ENCODE measurements around the gene DDAH2.
"Not testable (repeated sequence)": the region's sequence is repeated elsewhere in the genome, so short reads cannot be mapped to it uniquely, and the experiment has no call there.

Gene DDAH2

GRCh38 chr6:31711233-31711632, 17.9 kb downstream of the DDAH2 start:
- no peak for DNase-seq

DNA sequence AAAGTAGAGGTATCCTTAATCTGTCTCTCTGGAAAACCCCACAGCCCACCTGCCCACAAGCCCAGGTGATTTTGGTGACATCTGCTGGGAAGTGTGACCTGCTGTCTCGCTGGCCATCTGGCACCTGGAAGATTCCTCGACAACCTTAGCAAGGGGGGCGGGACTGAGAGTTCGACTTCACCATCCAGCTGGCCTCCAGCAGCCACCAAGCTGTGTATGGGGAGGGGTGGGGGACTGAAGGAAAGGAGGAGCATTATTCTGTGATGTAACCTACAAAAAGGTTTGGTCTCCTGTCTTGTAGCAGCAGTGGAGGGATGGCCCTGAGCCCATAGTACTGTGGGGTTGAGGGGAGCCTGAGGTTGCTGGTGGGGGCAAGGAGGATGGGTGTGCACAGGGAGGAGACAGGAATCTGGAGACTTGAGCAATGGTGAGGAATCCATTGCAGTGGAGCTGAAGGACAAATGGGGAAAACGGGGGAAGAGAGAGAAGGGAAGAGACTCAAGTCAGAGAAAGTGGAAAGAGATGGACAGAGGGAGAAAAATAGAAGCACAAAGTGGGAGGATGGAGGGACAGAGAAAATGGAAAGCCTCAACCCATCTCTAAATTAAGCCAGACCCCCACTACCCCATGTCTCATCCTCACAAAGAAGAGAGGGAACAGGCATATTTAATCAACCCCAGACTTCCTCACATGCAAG, 18.4 kb downstream of the DDAH2 start:
- no peak for DNase-seq

- not testable (repeated sequence) for DNase-seq
These were observed 19.9 kb downstream of the DDAH2 start for GRCh38 chr6:31709157-31709556.

DNA sequence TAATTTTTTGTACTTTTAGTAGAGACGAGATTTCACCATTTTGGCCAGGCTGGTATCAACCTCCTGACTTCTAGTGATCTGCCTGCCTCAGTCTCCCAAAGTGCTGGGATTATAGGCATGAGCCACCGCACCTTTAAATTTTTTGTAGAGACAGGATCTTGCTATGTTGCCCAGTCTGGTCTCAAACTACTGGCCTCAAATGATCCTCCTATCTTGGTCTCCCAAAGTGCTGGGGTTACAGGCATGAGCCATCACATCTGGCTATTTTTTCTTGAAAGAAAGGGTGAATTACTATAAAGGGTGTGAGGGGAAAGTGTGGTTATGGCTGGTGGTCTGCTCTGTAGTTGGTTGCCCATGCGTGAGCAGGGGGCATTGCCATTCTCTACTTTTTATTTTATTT, 20.9 kb downstream of the DDAH2 start:
- no peak for DNase-seq

- DNase-seq = no peak
These were observed 21.4 kb downstream of the DDAH2 start for GRCh38 chr6:31707701-31708100.

- DNase-seq = no peak
These were observed 22.5 kb downstream of the DDAH2 start, which contains the start of gene LY6G6F for GRCh38 chr6:31706599-31706998. Gene LY6G6F, plus strand, starts transcription at chr6:31706866. Its CDS starts 41 bp downstream, at chr6:31706907.

GRCh38 chr6:31705931-31706330, 23.2 kb downstream of the DDAH2 start:
- no peak for DNase-seq

DNA sequence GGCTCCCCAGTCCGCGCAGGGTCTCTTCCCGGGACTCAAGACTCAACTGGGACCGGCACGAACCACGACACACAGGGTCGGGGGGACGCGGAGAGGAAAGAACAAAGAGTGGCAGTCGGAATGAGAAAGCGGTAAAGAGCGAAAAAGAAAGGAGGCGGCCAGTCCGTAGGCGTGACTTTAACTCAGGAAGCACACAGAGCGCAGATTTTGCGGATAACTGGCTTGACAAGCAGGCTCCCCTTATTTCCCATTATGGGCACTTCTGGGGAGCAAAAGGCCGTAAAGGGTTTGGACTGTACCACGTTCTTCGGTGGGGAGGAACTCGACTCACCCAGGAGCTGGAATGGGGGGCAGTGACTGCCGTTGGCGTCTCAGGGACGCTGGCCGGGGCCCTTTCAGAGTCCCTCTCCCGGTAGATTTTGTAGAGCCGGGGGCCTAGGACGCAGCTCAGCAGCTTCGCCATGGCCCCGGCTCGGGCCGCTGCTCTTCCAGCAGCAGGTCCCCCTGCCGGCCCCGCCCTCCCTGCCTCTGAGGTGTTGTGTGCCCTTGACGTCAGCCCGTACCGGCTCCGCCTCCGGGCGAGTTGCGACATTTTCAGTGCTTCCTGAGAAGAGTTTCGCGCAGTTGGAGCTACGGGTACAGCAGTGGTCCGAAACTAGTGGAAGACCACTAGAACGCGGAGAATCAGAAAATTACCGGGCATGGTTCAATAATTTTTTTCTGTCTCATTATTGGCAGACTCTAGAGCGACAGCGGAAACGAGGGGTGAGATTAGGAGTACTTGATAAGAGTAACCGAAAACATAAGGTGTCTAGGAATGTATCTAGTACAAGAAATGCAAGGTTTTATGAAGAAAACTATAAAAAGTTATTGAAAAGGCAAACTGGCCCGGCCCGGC, 26.0 kb downstream of the DDAH2 start, which contains the start of gene ABHD16A:
Gene ABHD16A, minus strand, starts transcription at position 506 of the 898 bp plus-strand sequence. Its CDS starts 43 bp downstream, at position 463.
- DNase-seq = peak; percentile 95

DNA sequence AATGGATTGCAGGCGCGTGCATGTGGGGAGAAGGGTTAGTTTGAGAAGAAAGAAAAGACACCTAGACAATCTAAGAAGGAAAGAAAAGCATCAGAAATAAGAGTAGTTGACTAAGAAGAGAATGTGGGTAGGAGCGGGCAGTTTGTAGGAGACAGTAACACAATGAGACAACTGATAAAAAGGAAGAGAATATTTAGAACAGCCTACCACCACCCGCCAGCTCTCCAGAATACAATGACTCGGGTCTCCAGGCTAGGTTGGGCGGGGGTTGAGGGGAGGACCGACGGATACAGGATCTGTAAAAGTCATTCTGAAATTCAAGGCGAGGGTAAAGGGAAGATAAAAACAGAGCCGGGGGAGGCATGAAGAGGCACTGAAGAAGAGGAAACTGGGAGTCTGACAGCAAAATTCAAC, 26.7 kb downstream of the DDAH2 start:
- no peak for DNase-seq

GRCh38 chr6:31701666-31702404, 27.3 kb downstream of the DDAH2 start:
- no peak for DNase-seq

- DNase-seq = no peak
These were observed 28.2 kb downstream of the DDAH2 start for GRCh38 chr6:31700740-31701401.

DNA sequence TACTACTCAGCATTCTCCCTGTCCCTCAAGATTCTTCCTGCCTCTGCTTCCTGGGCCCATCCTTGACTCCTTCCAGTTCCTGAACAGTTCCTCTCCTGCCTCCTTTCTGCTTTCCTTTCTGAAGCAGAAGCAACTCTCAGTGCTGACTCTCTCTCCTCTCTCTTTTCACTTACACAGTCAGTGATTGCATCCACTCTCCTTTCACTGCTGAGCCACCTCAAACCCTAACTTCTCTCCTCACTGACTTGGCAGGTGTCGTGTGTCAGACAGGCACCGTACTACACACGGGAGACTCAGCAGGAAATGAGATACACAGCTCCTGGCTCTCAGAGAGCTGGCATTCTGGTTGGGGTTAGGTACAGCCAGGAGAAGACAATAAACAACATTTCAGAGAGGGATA, 31.5 kb downstream of the DDAH2 start:
- no peak for DNase-seq

- DNase-seq = no peak
These were observed 35.6 kb downstream of the DDAH2 start for GRCh38 chr6:31693535-31693934.

- no peak for DNase-seq
These were observed 36.2 kb downstream of the DDAH2 start for GRCh38 chr6:31692886-31693285.

DNA sequence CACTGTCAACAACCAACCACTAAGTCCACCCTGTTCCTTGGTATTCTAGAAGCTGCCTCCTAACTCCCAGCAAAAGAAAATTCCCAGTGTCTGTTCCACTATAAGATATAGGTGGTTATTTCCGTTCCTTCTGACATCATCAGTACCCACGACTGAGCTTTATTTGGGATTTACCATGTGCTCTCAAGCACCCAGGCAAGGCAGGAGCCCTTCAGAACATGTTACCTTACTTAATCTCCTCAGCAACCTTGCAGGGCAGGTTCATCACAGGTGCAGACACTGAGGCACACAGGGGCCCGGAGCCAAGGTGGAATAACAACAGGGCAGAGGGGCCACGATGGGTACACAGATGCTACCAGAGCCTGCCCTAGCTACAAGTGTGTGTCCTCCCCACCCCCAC, 36.7 kb downstream of the DDAH2 start:
- no peak for DNase-seq

- no peak for DNase-seq
These were observed 37.5 kb downstream of the DDAH2 start for GRCh38 chr6:31691564-31692108.

DNA sequence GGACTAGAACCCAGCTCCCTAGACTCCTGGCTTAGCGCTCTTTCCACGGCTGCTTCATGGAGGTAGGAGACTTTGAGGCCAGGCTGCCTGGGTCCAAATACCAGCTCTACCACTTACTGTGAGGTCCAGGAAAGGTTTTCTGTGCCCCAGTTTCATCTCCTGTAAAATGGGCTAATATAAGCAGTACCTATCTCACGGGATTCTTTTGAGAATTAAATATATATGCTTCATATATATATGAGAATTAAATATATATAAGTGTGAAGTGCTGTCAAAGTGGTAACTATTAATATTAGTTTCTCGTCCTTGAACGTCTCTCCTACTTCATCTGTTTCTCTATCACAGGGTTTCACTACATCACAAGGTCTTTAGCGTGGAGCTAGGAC, 38.0 kb downstream of the DDAH2 start:
- DNase-seq = no peak

DNA sequence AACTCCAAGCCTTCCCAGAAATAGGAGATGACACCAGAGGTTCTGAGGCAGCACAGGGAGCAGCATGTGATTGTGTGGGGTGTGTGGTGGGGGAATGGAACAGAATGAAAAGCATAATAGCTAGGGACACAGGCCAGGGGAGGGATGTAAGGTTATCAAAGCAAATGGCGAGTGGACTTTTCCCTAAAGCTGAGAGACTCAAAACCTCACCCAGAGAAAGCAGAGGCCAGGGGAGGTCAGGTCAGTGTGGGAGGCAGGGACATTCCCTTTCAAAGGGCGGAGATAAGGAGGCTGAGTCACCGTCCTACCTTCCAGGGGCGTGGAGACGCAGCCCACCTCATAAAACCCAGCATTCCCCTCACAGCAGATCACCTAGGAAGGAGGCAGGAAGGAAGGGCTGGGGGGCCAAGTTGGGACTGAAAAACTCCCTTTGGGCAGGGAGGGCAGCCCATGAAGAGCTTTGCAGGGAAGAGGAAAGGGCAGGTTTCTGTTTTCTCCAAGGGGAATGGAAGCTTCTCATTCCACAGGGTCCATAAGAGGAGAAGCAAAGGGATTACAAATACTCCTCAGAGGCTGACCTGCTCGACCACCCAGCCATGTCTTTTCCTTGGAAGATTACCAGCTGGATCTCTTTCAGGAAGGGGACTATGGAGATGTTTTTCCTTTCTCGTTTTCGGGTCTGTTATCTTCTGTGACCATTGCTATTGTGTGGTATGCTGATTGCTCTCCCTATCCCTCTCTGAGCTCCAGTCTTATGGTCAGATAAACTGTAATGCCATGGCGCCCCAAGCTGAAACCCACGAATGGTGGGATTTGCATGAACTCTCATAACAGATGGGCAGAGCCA, 38.6 kb downstream of the DDAH2 start:
- DNase-seq = no peak

- no peak for DNase-seq
These were observed 39.6 kb downstream of the DDAH2 start for GRCh38 chr6:31689249-31690110.
